A549 (cell line): ENCODE measurements around the gene CTXND2. TPM values are rescaled to one million over a fixed set of nuclear protein-coding genes. Genes with fewer than 3 reads are reported as not detected.

ENCODE experiments used
- ATAC-seq, 2 experiments: fragments of 200-7000 bp in 1 of 2; fragments of >200 bp in 1 of 2; cut with Nextera tagmentation in 1 of 2; cut with Tn5 transposase in 1 of 2; 3 replicates each; pipeline versions ENCODE4 v1.8.0 to v1.9.1; 2018 to 2020; ENCODE audit warnings: mild to moderate bottlenecking in 1 of 2, moderate library complexity in 1 of 2
- CTCF ChIA-PET: fragments of 300-600 bp; sonication (Branson Sonifier 250); formaldehyde crosslinking; extraction: SDS; loops from one replicate; lab custom pipeline; 2021; ENCODE audit warnings: antibody characterized with exemption, inconsistent platforms; lab: Yijun Ruan, JAX
- POLR2A ChIA-PET: fragments of 350-600 bp; formaldehyde crosslinking; extraction: SDS; loops from one replicate; lab custom pipeline; 2021; ENCODE audit warnings: antibody characterized with exemption, inconsistent platforms; lab: Yijun Ruan, JAX
- DNase-seq, 2 experiments: peaks; one replicate each; pipeline versions ENCODE4 v3.0.0 to v3.0.0-alpha.2; 2011 to 2016; ENCODE audit warnings: low read depth in 1 of 2, low spot score in 1 of 2
- FAIRE-seq: peaks from 2 replicates; lab custom pipeline; 2011; peaks lifted over from hg19 to GRCh38; lab: Jason Lieb, UNC
- H3K27ac ChIP-seq, 2 experiments: fragments of >200 bp; sonication (Bioruptor Twin); formaldehyde crosslinking; 3 replicates each; pipeline ENCODE4 v1.5.1; 2016 to 2017
- H3K4me1 ChIP-seq: fragments of >200 bp; sonication (Bioruptor Twin); formaldehyde crosslinking; 3 replicates; pipeline ENCODE4 v1.6.1; 2016
- H3K4me2 ChIP-seq: fragments of >200 bp; sonication (Bioruptor Twin); formaldehyde crosslinking; 3 replicates; pipeline ENCODE4 v1.6.1; 2016
- H3K4me3 ChIP-seq: fragments of >200 bp; sonication (Bioruptor Twin); formaldehyde crosslinking; 3 replicates; pipeline ENCODE4 v1.5.1; 2016
- H3K9me3 ChIP-seq: fragments of >200 bp; sonication (Bioruptor Twin); formaldehyde crosslinking; 3 replicates; pipeline ENCODE4 v1.6.1; 2016
- CBX8 ChIP-seq: fragments of 200-600 bp; sonication (generic); IDR thresholded peaks from 2 replicates; pipeline ENCODE4 v1.6.1; 2016
- CHD2 ChIP-seq: fragments of 150-350 bp; IDR thresholded peaks from 2 replicates; pipeline ENCODE4 v1.6.1; 2014; ENCODE audit warnings: low read length; ENCODE audit not compliant: partially characterized antibody
- CHD4 ChIP-seq: fragments of 200-600 bp; sonication (generic); IDR thresholded peaks from 2 replicates; pipeline ENCODE4 v1.6.1; 2016; ENCODE audit warnings: antibody characterized with exemption, mild to moderate bottlenecking, borderline replicate concordance
- EHF ChIP-seq: fragments of 250-450 bp; sonication (Bioruptor Pico); IDR thresholded peaks from 2 replicates; pipeline ENCODE4 v1.5.0; 2020; ENCODE audit warnings: mild to moderate bottlenecking
- EHMT2 ChIP-seq: fragments of 200-600 bp; sonication (generic); IDR thresholded peaks from 2 replicates; pipeline ENCODE4 v1.6.1; 2016; ENCODE audit warnings: antibody characterized with exemption, low read depth, mild to moderate bottlenecking, moderate library complexity
- GATA3 ChIP-seq: IDR thresholded peaks from 2 replicates; pipeline ENCODE4 v1.6.1; 2012; ENCODE audit warnings: borderline replicate concordance
- HDAC2 ChIP-seq: fragments of 200-600 bp; sonication (generic); IDR thresholded peaks from 2 replicates; pipeline ENCODE4 v1.6.1; 2016
- HEYL ChIP-seq: fragments of 250-450 bp; sonication (Bioruptor Pico); IDR thresholded peaks from 2 replicates; pipeline ENCODE4 v1.8.0; 2021; ENCODE audit warnings: mild to moderate bottlenecking, moderate library complexity
- HOXA7 ChIP-seq: fragments of 250-450 bp; sonication (Bioruptor Pico); IDR thresholded peaks from 2 replicates; pipeline ENCODE4 v1.5.0; 2020; ENCODE audit warnings: mild to moderate bottlenecking, moderate library complexity
- JUN ChIP-seq, 2 experiments: fragments of >200 bp; sonication (Bioruptor Twin); formaldehyde crosslinking; IDR thresholded peaks; 2 replicates in 1 of 2; 3 replicates in 1 of 2; pipeline ENCODE4 v1.6.1; 2016 to 2017
- MYC ChIP-seq: IDR thresholded peaks from 2 replicates; pipeline ENCODE4 v1.6.1; 2012; ENCODE audit warnings: mild to moderate bottlenecking, inconsistent platforms, low read length, improper control_type of control experiment, borderline replicate concordance
- NPAS2 ChIP-seq: fragments of 250-450 bp; sonication (Bioruptor Pico); IDR thresholded peaks from 2 replicates; pipeline ENCODE4 v1.8.0; 2022; ENCODE audit warnings: mild to moderate bottlenecking, moderate library complexity, borderline replicate concordance
- POLR2A ChIP-seq: IDR thresholded peaks from 2 replicates; pipeline ENCODE4 v1.6.1; 2012; ENCODE audit warnings: mild to moderate bottlenecking, low read length
- RCOR1 ChIP-seq: fragments of 150-350 bp; IDR thresholded peaks from 2 replicates; pipeline ENCODE4 v1.6.1; 2014; ENCODE audit warnings: antibody characterized with exemption, low read length, low read depth
- RFX5 ChIP-seq: fragments of 450-650 bp; IDR thresholded peaks from 2 replicates; pipeline ENCODE4 v1.7.1; 2014; ENCODE audit warnings: antibody characterized with exemption, mild to moderate bottlenecking, moderate library complexity
- SMC3 ChIP-seq: fragments of >200 bp; sonication (Bioruptor Twin); formaldehyde crosslinking; IDR thresholded peaks from 3 replicates; pipeline ENCODE4 v1.6.1; 2018; ENCODE audit warnings: inconsistent platforms
- SREBF2 ChIP-seq: fragments of 450-650 bp; IDR thresholded peaks from 2 replicates; pipeline ENCODE4 v1.6.1; 2014; ENCODE audit warnings: mild to moderate bottlenecking, moderate library complexity
- TFCP2L1 ChIP-seq: fragments of 250-450 bp; sonication (Bioruptor Pico); IDR thresholded peaks from 2 replicates; pipeline ENCODE4 v1.5.0; 2021; ENCODE audit warnings: mild to moderate bottlenecking
- TP53 ChIP-seq: fragments of 250-450 bp; sonication (Bioruptor Pico); IDR thresholded peaks from 2 replicates; pipeline ENCODE4 v1.5.0; 2021; ENCODE audit warnings: mild to moderate bottlenecking, moderate library complexity
- ZNF302 ChIP-seq: fragments of 250-450 bp; sonication (Bioruptor Pico); IDR thresholded peaks from 2 replicates; pipeline ENCODE4 v1.9.0; 2021; ENCODE audit warnings: inconsistent platforms, mild to moderate bottlenecking, moderate library complexity
- WGBS: methylation state at CpG from one replicate; pipeline ENCODE4 v1.1.6; 2017; ENCODE audit errors: missing lambda C conversion rate; 5-methylcytosine and 5-hydroxymethylcytosine counted together
- polyA plus RNA-seq, 4 experiments: library from polyadenylated mRNA; depleted of rRNA in 3 of 4; stranded (reverse); fragments of >200 nt; fragmentation: RNase III in 1 of 4; extraction: RNeasy Plus Mini Kit Qiagen cat#74134 plus additional on column Dnase treatment in 1 of 4; gene quantifications; 2 replicates in 3 of 4; 3 replicates in 1 of 4; pipeline ENCODE4 v1.2.3, GENCODE V29; 2011 to 2017
- TF ChIP-seq, protein P1 (sequence below): fragments of 450-650 bp; IDR thresholded peaks from 2 replicates; pipeline ENCODE4 v1.6.1; 2014; ENCODE audit warnings: antibody characterized with exemption
- TF ChIP-seq, protein P2 (sequence below): fragments of 150-350 bp; IDR thresholded peaks from 2 replicates; pipeline ENCODE4 v1.6.1; 2014; ENCODE audit warnings: low read depth, mild to moderate bottlenecking, low read length
- TF ChIP-seq, protein P3 (sequence below): fragments of 250-450 bp; sonication (Bioruptor Pico); IDR thresholded peaks from 2 replicates; pipeline ENCODE4 v1.5.0; 2021; ENCODE audit warnings: mild to moderate bottlenecking, moderate library complexity, borderline replicate concordance
- TF ChIP-seq, protein P4 (sequence below): IDR thresholded peaks from 2 replicates; pipeline ENCODE4 v1.6.1; 2012
- TF ChIP-seq, protein P5 (sequence below): fragments of >200 bp; sonication (Bioruptor Twin); formaldehyde crosslinking; IDR thresholded peaks from 2 replicates; pipeline ENCODE4 v1.6.1; 2016

The CTXND2 gene
- polyA plus RNA-seq, 2 of the 4 experiments (the other 2 are of a cell fraction): not detected

DNA sequence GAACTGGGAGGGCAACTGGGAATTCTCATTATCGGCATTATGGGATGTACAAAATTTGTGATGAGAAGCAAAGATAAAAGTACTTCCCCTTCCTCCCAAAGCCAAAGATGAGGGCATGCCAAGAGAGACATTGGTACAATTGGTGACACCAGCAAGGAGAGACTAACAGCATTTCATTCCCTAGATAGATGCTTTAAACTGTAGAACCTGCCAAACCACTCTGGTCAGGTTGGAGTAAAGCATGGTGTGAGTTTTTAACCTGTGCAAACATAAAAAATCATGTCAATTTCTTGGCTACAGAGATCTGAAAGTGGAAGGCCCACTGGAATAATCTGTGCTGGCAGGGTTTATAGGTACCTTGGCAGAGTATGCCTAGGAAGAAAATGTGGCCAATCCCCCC, 19.4 kb downstream of the CTXND2 start:
- WGBS: 97% methylated on average over 1 of the region's 1 CpG
- ChIA-PET CTCF (interaction anchor here (1.7 kb wide), 1 partner anchor 16 kb away, joined by 9 read pairs; no protein-coding TSS in a partner anchor), POLR2A (no interaction called here)
- TF ChIP-seq, protein P1, sequence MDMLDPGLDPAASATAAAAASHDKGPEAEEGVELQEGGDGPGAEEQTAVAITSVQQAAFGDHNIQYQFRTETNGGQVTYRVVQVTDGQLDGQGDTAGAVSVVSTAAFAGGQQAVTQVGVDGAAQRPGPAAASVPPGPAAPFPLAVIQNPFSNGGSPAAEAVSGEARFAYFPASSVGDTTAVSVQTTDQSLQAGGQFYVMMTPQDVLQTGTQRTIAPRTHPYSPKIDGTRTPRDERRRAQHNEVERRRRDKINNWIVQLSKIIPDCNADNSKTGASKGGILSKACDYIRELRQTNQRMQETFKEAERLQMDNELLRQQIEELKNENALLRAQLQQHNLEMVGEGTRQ: no peak
- TF ChIP-seq SREBF2: no peak
- no peak for TF ChIP-seq HOXA7
- TF ChIP-seq POLR2A: no peak
- no peak for TF ChIP-seq HEYL (CRISPR knock-in tag)
- TF ChIP-seq, protein P2, sequence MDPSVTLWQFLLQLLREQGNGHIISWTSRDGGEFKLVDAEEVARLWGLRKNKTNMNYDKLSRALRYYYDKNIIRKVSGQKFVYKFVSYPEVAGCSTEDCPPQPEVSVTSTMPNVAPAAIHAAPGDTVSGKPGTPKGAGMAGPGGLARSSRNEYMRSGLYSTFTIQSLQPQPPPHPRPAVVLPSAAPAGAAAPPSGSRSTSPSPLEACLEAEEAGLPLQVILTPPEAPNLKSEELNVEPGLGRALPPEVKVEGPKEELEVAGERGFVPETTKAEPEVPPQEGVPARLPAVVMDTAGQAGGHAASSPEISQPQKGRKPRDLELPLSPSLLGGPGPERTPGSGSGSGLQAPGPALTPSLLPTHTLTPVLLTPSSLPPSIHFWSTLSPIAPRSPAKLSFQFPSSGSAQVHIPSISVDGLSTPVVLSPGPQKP: no peak
- ATAC-seq (no peak), FAIRE-seq (no peak), DNase-seq (no peak)
- Histone ChIP-seq H3K4me2 (no peak overlapping the region), H3K4me1 (no peaks in the 10 kb centered on the region), H3K9me3 (peaks cover 9% of the 10 kb centered on the region; the same call in 2 of the 3 replicates), H3K27ac (no peak overlapping the region), H3K4me3 (no peak overlapping the region)

DNA sequence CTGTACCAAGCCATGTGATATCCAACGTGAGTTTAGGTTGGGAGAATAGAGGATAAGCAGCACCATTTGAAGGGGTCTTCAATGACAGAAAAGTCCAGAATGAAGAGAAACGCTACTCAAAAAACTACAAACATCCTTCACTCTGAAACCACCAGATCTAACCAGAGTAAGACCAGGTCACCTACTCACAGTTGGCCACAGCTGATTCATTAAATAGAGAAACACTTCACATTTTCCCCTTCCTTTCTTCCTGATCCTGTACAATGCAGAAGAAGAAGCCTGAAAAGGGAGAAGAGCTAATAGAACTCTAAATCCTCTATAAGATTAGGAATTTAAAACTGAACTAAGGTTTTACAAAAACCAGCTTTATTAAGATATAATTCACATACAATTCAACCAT, 19.9 kb downstream of the CTXND2 start:
- Histone ChIP-seq H3K27ac (no peak overlapping the region), H3K4me2 (no peak overlapping the region), H3K4me1 (no peaks in the 10 kb centered on the region), H3K4me3 (no peak overlapping the region), H3K9me3 (peaks cover 9% of the 10 kb centered on the region)
- WGBS: 46% methylated on average over 2 of the region's 2 CpGs
- ChIA-PET POLR2A (no interaction called here), CTCF (interaction anchor here (1.7 kb wide), 1 partner anchor 16 kb away, joined by 9 read pairs; no protein-coding TSS in a partner anchor)
- DNase-seq (no peak), ATAC-seq (no peak), FAIRE-seq (no peak)
- TF ChIP-seq NPAS2 (CRISPR knock-in tag) (no peak), EHMT2 (no peak), SREBF2 (no peak), CHD4 (no peak), SMC3 (no peak), RFX5 (no peak), TP53 (no peak), TFCP2L1 (CRISPR knock-in tag) (no peak), RCOR1 (no peak), ZNF302 (CRISPR knock-in tag) (no peak), CHD2 (no peak), CBX8 (no peak), EHF (CRISPR knock-in tag) (no peak), GATA3 (no peak), MYC (no peak), HDAC2 (no peak), JUN (IDR thresholded peaks at IDR 0.05) (no peak)
- TF ChIP-seq, protein P3, sequence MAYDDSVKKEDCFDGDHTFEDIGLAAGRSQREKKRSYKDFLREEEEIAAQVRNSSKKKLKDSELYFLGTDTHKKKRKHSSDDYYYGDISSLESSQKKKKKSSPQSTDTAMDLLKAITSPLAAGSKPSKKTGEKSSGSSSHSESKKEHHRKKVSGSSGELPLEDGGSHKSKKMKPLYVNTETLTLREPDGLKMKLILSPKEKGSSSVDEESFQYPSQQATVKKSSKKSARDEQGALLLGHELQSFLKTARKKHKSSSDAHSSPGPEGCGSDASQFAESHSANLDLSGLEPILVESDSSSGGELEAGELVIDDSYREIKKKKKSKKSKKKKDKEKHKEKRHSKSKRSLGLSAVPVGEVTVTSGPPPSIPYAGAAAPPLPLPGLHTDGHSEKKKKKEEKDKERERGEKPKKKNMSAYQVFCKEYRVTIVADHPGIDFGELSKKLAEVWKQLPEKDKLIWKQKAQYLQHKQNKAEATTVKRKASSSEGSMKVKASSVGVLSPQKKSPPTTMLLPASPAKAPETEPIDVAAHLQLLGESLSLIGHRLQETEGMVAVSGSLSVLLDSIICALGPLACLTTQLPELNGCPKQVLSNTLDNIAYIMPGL: no peak
- TF ChIP-seq, protein P4, sequence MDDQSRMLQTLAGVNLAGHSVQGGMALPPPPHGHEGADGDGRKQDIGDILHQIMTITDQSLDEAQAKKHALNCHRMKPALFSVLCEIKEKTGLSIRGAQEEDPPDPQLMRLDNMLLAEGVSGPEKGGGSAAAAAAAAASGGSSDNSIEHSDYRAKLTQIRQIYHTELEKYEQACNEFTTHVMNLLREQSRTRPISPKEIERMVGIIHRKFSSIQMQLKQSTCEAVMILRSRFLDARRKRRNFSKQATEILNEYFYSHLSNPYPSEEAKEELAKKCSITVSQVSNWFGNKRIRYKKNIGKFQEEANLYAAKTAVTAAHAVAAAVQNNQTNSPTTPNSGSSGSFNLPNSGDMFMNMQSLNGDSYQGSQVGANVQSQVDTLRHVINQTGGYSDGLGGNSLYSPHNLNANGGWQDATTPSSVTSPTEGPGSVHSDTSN: no peak
- TF ChIP-seq, protein P5, sequence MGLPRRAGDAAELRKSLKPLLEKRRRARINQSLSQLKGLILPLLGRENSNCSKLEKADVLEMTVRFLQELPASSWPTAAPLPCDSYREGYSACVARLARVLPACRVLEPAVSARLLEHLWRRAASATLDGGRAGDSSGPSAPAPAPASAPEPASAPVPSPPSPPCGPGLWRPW: no peak
